GM18499 (cell line): Measurements from ENCODE around the gene COL27A1.
"Not testable (repeated sequence)": the region's sequence is repeated elsewhere in the genome, so short reads cannot be mapped to it uniquely, and the experiment has no call there.

ENCODE experiments used
- ATAC-seq: cut with Tn5 transposase; IDR thresholded peaks from one replicate; pipeline ENCODE4 v1.9.1; 2021; ENCODE audit warnings: moderate number of reproducible peaks; ENCODE audit not compliant: insufficient read depth, unreplicated experiment

COL27A1 gene

GRCh38 chr9:114327749-114328148, 172.4 kb downstream of the COL27A1 start:
- ATAC-seq: no peak

GRCh38 chr9:114328357-114328820, 173.1 kb downstream of the COL27A1 start:
- ATAC-seq: not testable (repeated sequence)

GRCh38 chr9:114328937-114329624, 173.7 kb downstream of the COL27A1 start:
- ATAC-seq: not testable (repeated sequence)

- not testable (repeated sequence) for ATAC-seq
These were observed 174.3 kb downstream of the COL27A1 start, which contains the start of gene ORM2 for GRCh38 chr9:114329625-114330022. ORM2 (plus strand) TSS chr9:114329869; CDS start chr9:114329905, 36 bp downstream.

- no peak for ATAC-seq
These were observed 175.3 kb downstream of the COL27A1 start for GRCh38 chr9:114330636-114331035.

- not testable (repeated sequence) for ATAC-seq
These were observed 176.2 kb downstream of the COL27A1 start for GRCh38 chr9:114331229-114332195.

GRCh38 chr9:114332474-114333040, 177.2 kb downstream of the COL27A1 start:
- ATAC-seq: not testable (repeated sequence)

GRCh38 chr9:114333718-114334117, 178.4 kb downstream of the COL27A1 start:
- not testable (repeated sequence) for ATAC-seq

GRCh38 chr9:114334490-114334889, 179.2 kb downstream of the COL27A1 start:
- no peak for ATAC-seq

GRCh38 chr9:114335745-114336144, 180.4 kb downstream of the COL27A1 start:
- ATAC-seq: no peak

GRCh38 chr9:114336157-114336556, 180.8 kb downstream of the COL27A1 start:
- ATAC-seq: no peak

- ATAC-seq: no peak
These were observed 181.5 kb downstream of the COL27A1 start for GRCh38 chr9:114336699-114337395.

GRCh38 chr9:114338187-114338586, 182.8 kb downstream of the COL27A1 start:
- ATAC-seq: no peak

- ATAC-seq: no peak
These were observed 184.0 kb downstream of the COL27A1 start for GRCh38 chr9:114339130-114339908.

- no peak for ATAC-seq
These were observed 186.0 kb downstream of the COL27A1 start for GRCh38 chr9:114341152-114341830.

- no peak for ATAC-seq
These were observed 186.7 kb downstream of the COL27A1 start for GRCh38 chr9:114341991-114342390.

- no peak for ATAC-seq
These were observed 187.6 kb downstream of the COL27A1 start for GRCh38 chr9:114342755-114343440.
